SIG-M5 (cell line): ENCODE measurements around the gene TYR.
"Not testable (repeated sequence)": the region's sequence is repeated elsewhere in the genome, so short reads cannot be mapped to it uniquely, and the experiment has no call there.

Experiments used
- DNase-seq: peaks from one replicate; lab custom pipeline; 2025; lab: John Stamatoyannopoulos, UW

The TYR gene

GRCh38 chr11:89272540-89273088 lies 94.9 kb downstream of the TYR start:
- DNase-seq, result not testable (repeated sequence)

- DNase-seq, result not testable (repeated sequence)
Observed at GRCh38 chr11:89273220-89273619, 95.5 kb downstream of the TYR start.

- no peak for DNase-seq
Observed at GRCh38 chr11:89275966-89276365, 98.3 kb downstream of the TYR start.

- DNase-seq, result no peak
Observed at GRCh38 chr11:89279176-89279575, 101.5 kb downstream of the TYR start.

GRCh38 chr11:89281032-89281677 lies 103.5 kb downstream of the TYR start:
- DNase-seq, result not testable (repeated sequence)

- DNase-seq, result not testable (repeated sequence)
Observed at GRCh38 chr11:89286601-89287000, 108.9 kb downstream of the TYR start.

GRCh38 chr11:89288004-89288403 lies 110.3 kb downstream of the TYR start:
- not testable (repeated sequence) for DNase-seq

- no peak for DNase-seq
Observed at GRCh38 chr11:89293965-89294679, 116.4 kb downstream of the TYR start.

GRCh38 chr11:89295023-89295422 lies 117.3 kb downstream of the TYR start:
- not testable (repeated sequence) for DNase-seq

GRCh38 chr11:89303029-89303428 lies 125.4 kb downstream of the TYR start:
- DNase-seq, result not testable (repeated sequence)

- not testable (repeated sequence) for DNase-seq
Observed at GRCh38 chr11:89308272-89308671, 130.6 kb downstream of the TYR start.

- not testable (repeated sequence) for DNase-seq
Observed at GRCh38 chr11:89309321-89309985, 131.8 kb downstream of the TYR start.

GRCh38 chr11:89310607-89311006 lies 132.9 kb downstream of the TYR start:
- not testable (repeated sequence) for DNase-seq

- no peak for DNase-seq
Observed at GRCh38 chr11:89321401-89321800, 143.7 kb downstream of the TYR start.

- no peak for DNase-seq
Observed at GRCh38 chr11:89327885-89328284, 150.2 kb downstream of the TYR start.

- DNase-seq, result not testable (repeated sequence)
Observed at GRCh38 chr11:89331940-89332339, 154.3 kb downstream of the TYR start.

GRCh38 chr11:89333704-89334103 lies 156.0 kb downstream of the TYR start:
- DNase-seq, result not testable (repeated sequence)

- not testable (repeated sequence) for DNase-seq
Observed at GRCh38 chr11:89337100-89337650, 159.5 kb downstream of the TYR start.

- not testable (repeated sequence) for DNase-seq
Observed at GRCh38 chr11:89338073-89338472, 160.4 kb downstream of the TYR start.

GRCh38 chr11:89340450-89340849 lies 162.8 kb downstream of the TYR start:
- not testable (repeated sequence) for DNase-seq

GRCh38 chr11:89342880-89343572 lies 165.4 kb downstream of the TYR start:
- not testable (repeated sequence) for DNase-seq
